NCI-H510A treated with DMSO at 0.1 percent for 48 hours (cell line): ENCODE results near the gene SMIM38.

Experiments
- DNase-seq: peaks from one replicate; lab custom pipeline; 2025; lab: John Stamatoyannopoulos, UW

Gene SMIM38

DNA sequence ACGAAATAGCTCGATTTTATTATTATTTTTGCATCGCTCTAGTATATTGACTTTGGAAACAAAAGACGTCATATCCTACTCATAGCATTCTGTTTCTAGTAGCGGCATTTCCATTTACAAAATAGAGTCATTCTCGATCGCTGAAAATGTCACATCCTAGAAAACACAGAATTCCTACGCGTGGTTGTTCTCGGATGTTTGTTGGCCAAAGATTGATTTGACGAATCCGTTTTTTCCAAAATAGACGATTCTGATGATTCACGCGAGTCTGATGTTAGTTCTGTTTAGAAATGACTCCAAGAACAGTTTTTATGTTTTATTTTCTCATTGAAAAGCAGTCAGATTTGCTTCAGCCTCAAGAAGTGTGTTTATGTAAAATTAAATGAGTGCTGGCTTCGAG, 47.6 kb downstream of the SMIM38 start:
- DNase-seq: no peak

DNA sequence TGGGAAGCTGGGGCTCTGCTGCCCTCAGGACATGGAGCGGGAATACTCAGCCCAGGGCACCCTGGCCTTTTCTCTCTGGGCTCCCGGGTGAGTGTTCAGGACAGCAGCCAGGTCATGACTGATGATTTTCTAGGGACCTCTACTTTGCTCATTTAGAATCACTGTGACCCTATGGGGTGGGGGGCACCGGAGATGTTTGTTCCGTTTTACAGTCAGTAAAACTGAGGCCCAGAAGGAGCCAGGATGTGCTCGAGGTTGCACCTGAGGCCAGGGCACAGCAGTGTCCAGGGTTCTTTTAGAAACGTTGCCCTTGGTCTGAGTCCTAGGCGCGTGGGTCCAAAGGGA, 48.1 kb downstream of the SMIM38 start:
- no peak for DNase-seq

DNA sequence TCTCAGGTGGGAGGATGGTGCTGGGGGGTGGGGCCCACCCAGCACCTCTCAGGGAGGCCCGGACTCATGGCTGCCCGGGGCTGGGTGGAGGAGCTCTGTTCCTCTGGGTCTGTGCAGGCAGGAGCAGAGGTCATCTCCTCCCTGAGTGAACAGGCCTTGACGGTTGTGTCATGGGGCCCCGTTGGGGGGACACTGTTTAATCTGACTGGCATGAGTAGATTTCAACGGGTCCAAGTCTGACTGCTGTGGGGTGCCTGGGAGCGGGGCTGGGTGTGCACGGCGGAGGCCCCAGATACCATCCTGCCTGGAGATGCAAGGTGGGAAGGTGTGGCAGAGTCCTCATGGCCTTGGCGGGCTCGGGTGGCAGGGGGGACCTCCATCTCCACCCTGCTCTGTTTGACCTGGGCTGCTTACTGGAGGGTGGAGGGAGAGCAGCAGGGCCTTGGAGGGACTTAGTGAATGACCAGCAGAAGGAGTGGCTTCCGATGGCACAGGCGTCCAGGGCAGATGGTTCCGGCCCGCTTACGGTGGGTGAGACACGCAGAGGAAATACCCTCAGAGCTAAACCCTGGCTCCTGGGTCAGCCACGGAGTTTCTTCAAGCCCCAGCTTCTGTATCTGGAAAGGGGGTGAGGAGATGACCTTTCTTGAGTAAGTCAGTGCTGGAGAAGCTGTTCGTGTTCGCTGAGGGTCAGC, 48.7 kb downstream of the SMIM38 start:
- DNase-seq: no peak

DNA sequence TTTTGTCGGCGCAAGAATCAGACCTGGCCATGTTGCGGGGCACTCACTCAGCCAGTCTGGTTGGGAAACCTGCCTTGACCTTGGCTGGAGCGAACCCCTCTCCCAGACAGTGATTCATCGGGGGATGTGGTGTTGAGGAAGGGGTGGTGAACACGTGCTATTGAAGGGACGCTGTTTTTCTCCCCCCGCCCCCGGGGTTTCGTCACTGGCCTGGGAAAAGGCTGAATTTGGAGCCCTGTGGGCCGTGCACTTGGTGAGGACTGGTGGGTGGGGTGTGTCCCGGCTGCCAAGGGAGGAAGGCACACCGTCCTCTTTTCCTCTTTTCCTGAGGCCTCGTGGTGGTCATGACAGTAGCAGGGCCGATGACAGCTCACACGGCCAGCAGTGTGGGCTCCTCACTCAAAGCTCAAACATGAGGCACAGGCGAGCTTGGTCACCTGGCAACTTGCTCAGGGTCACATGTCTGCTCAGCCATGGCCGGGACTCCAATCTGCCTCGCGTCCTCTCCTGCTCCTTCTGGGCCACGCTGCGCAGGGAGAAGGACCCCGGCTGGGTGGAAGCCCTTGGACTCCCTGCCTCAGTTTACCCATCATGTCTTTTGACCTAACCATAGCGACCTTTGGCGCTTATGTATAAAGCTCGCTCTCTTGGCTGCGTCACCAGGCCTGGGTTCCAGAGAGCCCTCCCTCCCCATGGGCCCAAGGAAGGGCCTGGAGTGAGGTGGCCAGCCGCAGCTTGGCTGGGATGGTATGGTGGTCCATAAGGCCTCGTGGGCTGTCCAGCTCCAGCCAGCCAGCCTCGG, 49.4 kb downstream of the SMIM38 start:
- DNase-seq: no peak
